Right lobe of liver (tissue), 6 donors: ENCODE measurements around the gene GIMD1. TPM values are rescaled to one million over a fixed set of nuclear protein-coding genes. Genes with fewer than 3 reads are reported as not detected.

Experiments
- ATAC-seq, 4 donors: fragments of 200-7000 bp; cut with Tn5 transposase; one replicate each; pipeline ENCODE4 v1.9.1; 2020; ENCODE audit warnings: mild to moderate bottlenecking in 4 of 4, moderate library complexity in 4 of 4
- DNase-seq, 3 donors: peaks; one replicate each; pipeline ENCODE4 v3.0.0-alpha.2; 2020
- H3K27ac ChIP-seq, 3 donors: fragments of 200-600 bp; one replicate each; pipeline ENCODE4 v1.8.0; 2022
- H3K27me3 ChIP-seq, 2 donors: fragments of 200-600 bp; one replicate each; pipeline ENCODE4 v1.8.0; 2022
- H3K36me3 ChIP-seq, 4 donors: fragments of 200-600 bp; sonication (generic) in 1 of 4; one replicate each; pipeline versions ENCODE4 v1.5.1 to v1.8.0; 2017 to 2022; ENCODE audit warnings: control low read depth in 1 of 4
- H3K4me1 ChIP-seq, 4 donors: fragments of 200-600 bp; sonication (generic) in 1 of 4; one replicate each; pipeline versions ENCODE4 v1.5.1 to v1.8.0; 2017 to 2022; ENCODE audit warnings: control low read depth in 1 of 4
- H3K4me3 ChIP-seq, 3 donors: fragments of 200-600 bp; one replicate each; pipeline ENCODE4 v1.8.0; 2022
- H3K9me3 ChIP-seq, 4 donors: fragments of 200-600 bp; sonication (generic) in 1 of 4; one replicate each; pipeline versions ENCODE4 v1.5.1 to v1.8.0; 2017 to 2022; ENCODE audit warnings: control low read depth in 1 of 4
- CTCF ChIP-seq, 4 donors: fragments of 200-600 bp in 3 of 4; fragments of 450-650 bp in 1 of 4; IDR thresholded peaks; one replicate each; pipeline versions ENCODE4 v1.5.1 to v1.8.0; 2016 to 2022; ENCODE audit warnings: antibody characterized with exemption in 4 of 4, mild to moderate bottlenecking in 2 of 4
- POLR2A ChIP-seq: fragments of 450-650 bp; IDR thresholded peaks from one replicate; pipeline ENCODE4 v1.6.1; 2017; ENCODE audit warnings: antibody characterized with exemption, mild to moderate bottlenecking
- WGBS: methylation state at CpG from one replicate; pipeline ENCODE4 v1.1.6; 2018; ENCODE audit warnings: low coverage, low lambda C conversion rate; ENCODE audit not compliant: insufficient coverage; ENCODE audit errors: missing lambda C conversion rate; 5-methylcytosine and 5-hydroxymethylcytosine counted together
- intact Hi-C, 2 donors: fragments of 100-400 bp; cut with DNase I; formaldehyde crosslinking; loops; one replicate each; pipeline versions ENCODE4 v1.11.2 to v1.14.1; 2022
- total RNA-seq, 6 experiments: library from RNA; depleted of rRNA in 2 of 6; stranded (reverse); fragments of >200 nt in 2 of 6; fragmentation: NEBNext Ultra II Directional in 3 of 6; extraction: Animal tissue kit (Norgen Biotek cat#: 25700) in 3 of 6; gene quantifications; one replicate each; pipeline versions ENCODE4 v1.1.0 to v1.2.4, GENCODE V29; 2016 to 2023
- donor health status: DM: no; HTN: yes; CAD: no.
- donor health status: DM: no; HTN: no; CAD: no.
- donor health status: DM: no; HTN: no; CAD: no.
- donor health status: DM: no; HTN: yes; CAD: no.
- donor health status: DM: no; HTN: yes; CAD: no.

Gene GIMD1
- total RNA-seq, 6 experiments from 2014 or later, result not detected

- TF ChIP-seq POLR2A (no peak), CTCF (IDR thresholded peaks at IDR 0.05) (no peak)
- Histone ChIP-seq H3K27me3 (no peaks in the 10 kb centered on the region), H3K9me3 (no peaks in the 10 kb centered on the region), H3K36me3 (no peaks in the 10 kb centered on the region), H3K4me3 (peak overlapping the region; percentile 15 to 48 (median 44)), H3K27ac (peak overlapping the region in 1 of 3 donors; percentile 3), H3K4me1 (peaks cover 0 to 7% (median 0%) of the 10 kb centered on the region in 4 donors)
- peak; percentile 47 to 73 (median 57) for DNase-seq
- WGBS, result 49% methylated on average over 4 of the region's 4 CpGs
- peak; percentile 96 to 100 (median 99) for ATAC-seq
- intact Hi-C loops, result no loop called here
These were observed 13.4 kb downstream of the GIMD1 start for GRCh38 chr4:106355193-106355592.

- ATAC-seq (no peak), DNase-seq (no peak)
- H3K27ac ChIP-seq, result no peak overlapping the region
- no peak overlapping the region for H3K4me3 ChIP-seq
- H3K36me3 ChIP-seq, result peaks cover 0 to 2% (median 0%) of the 10 kb centered on the region in 4 donors
- H3K27me3 ChIP-seq, result no peaks in the 10 kb centered on the region
- 100% methylated on average over 1 of the region's 1 CpG for WGBS
- H3K9me3 ChIP-seq, result no peaks in the 10 kb centered on the region
- H3K4me1 ChIP-seq, result peaks cover 0 to 7% (median 0%) of the 10 kb centered on the region in 4 donors
- TF ChIP-seq POLR2A, result no peak
- no peak for TF ChIP-seq CTCF (IDR thresholded peaks at IDR 0.05)
- intact Hi-C loops, result no loop called here
These were observed 14.8 kb downstream of the GIMD1 start for GRCh38 chr4:106353786-106354185.

GRCh38 chr4:106351016-106351415, 17.6 kb downstream of the GIMD1 start:
- Histone ChIP-seq H3K36me3 (peaks cover 0 to 11% (median 2%) of the 10 kb centered on the region in 4 donors), H3K9me3 (no peaks in the 10 kb centered on the region), H3K27ac (no peak overlapping the region), H3K4me1 (peaks cover 0 to 7% (median 0%) of the 10 kb centered on the region in 4 donors), H3K27me3 (no peaks in the 10 kb centered on the region), H3K4me3 (no peak overlapping the region)
- ATAC-seq (no peak), DNase-seq (no peak)
- TF ChIP-seq POLR2A (no peak), CTCF (IDR thresholded peaks at IDR 0.05) (no peak)
- intact Hi-C loops, result no loop called here

DNA sequence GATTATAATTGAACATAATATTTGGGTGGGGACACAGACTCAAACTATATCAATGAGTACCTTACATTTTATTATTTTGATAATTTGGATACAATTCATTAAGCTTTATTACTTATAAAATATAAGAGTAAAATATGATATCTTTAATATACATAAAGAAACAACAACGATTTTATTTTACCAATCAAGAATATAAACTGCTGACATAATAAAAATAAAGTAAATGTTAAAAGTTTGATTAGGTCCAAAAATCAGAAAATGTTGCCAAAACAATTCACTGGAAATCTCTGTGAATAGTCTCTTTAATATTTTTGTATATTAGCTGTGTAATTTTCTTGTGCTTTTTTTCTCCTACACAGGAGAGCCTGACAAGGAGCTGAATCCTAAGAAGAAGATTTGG, 21.4 kb downstream of the GIMD1 start:
- intact Hi-C loops, result no loop called here
- no peak for ATAC-seq
- WGBS, result 73% methylated on average over 1 of the region's 1 CpG
- Histone ChIP-seq H3K4me1 (peaks cover 0 to 4% (median 0%) of the 10 kb centered on the region in 4 donors), H3K27ac (no peak overlapping the region), H3K36me3 (peaks cover 0 to 11% (median 2%) of the 10 kb centered on the region in 4 donors), H3K4me3 (no peak overlapping the region), H3K27me3 (no peaks in the 10 kb centered on the region), H3K9me3 (no peaks in the 10 kb centered on the region)
- TF ChIP-seq CTCF (IDR thresholded peaks at IDR 0.05), result no peak
- no peak for TF ChIP-seq POLR2A
- no peak for DNase-seq

GRCh38 chr4:106344647-106344970, 24.0 kb downstream of the GIMD1 start:
- H3K27ac ChIP-seq, result no peak overlapping the region
- WGBS, result 93% methylated on average over 1 of the region's 1 CpG
- peaks cover 0 to 11% (median 2%) of the 10 kb centered on the region in 4 donors for H3K36me3 ChIP-seq
- H3K9me3 ChIP-seq, result no peaks in the 10 kb centered on the region
- ATAC-seq, result no peak
- H3K27me3 ChIP-seq, result no peaks in the 10 kb centered on the region
- intact Hi-C loops, result no loop called here
- no peak for DNase-seq
- no peak for TF ChIP-seq CTCF (IDR thresholded peaks at IDR 0.05)
- TF ChIP-seq POLR2A, result no peak
- H3K4me3 ChIP-seq, result no peak overlapping the region
- H3K4me1 ChIP-seq, result peaks cover 0 to 4% (median 0%) of the 10 kb centered on the region in 4 donors
